Ureter (tissue), 1 donor: ENCODE measurements around the gene TMEM208. TPM values are rescaled to one million over a fixed set of nuclear protein-coding genes. Genes with fewer than 3 reads are reported as not detected.

Experiments
- DNase-seq: peaks from one replicate; pipeline ENCODE4 v3.0.0-alpha.2; 2020; ENCODE audit warnings: low spot score
- total RNA-seq: library from RNA; stranded (reverse); gene quantifications from one replicate; pipeline ENCODE4 v1.2.4, GENCODE V29; 2023
- donor health status: DM: yes; HTN: yes; CAD: no.

The TMEM208 gene
- total RNA-seq, 1 donor from 2014 or later: 30.9 TPM

GRCh38 chr16:67209565-67209964, 17.4 kb upstream of the TMEM208 start:
- no peak for DNase-seq

- no peak for DNase-seq
These were observed 16.6 kb upstream of the TMEM208 start for GRCh38 chr16:67210069-67210937.

GRCh38 chr16:67211674-67212073, 15.3 kb upstream of the TMEM208 start:
- no peak for DNase-seq

- no peak for DNase-seq
These were observed 14.2 kb upstream of the TMEM208 start for GRCh38 chr16:67212766-67213165.

GRCh38 chr16:67213197-67214019, 13.5 kb upstream of the TMEM208 start:
- DNase-seq: no peak

GRCh38 chr16:67215706-67216105, 11.2 kb upstream of the TMEM208 start:
- DNase-seq: no peak

GRCh38 chr16:67216612-67217490, 10.1 kb upstream of the TMEM208 start:
- DNase-seq: no peak

GRCh38 chr16:67223992-67224391, 2.9 kb upstream of the TMEM208 start:
- no peak for DNase-seq

GRCh38 chr16:67226295-67226803, 581 bp upstream of the TMEM208 start:
- no peak for DNase-seq

GRCh38 chr16:67227567-67227921, 614 bp downstream of the TMEM208 start:
- no peak for DNase-seq

- no peak for DNase-seq
These were observed 1.3 kb downstream of the TMEM208 start for GRCh38 chr16:67228034-67228785.

GRCh38 chr16:67228905-67229304, 2.0 kb downstream of the TMEM208 start:
- DNase-seq: no peak

- no peak for DNase-seq
These were observed 3.2 kb downstream of the TMEM208 start for GRCh38 chr16:67229906-67230808.

GRCh38 chr16:67230809-67231660, 4.1 kb downstream of the TMEM208 start:
- no peak for DNase-seq

GRCh38 chr16:67233596-67233995, 6.7 kb downstream of the TMEM208 start:
- DNase-seq: no peak

- DNase-seq: no peak
These were observed 7.3 kb downstream of the TMEM208 start for GRCh38 chr16:67234180-67234597.

- no peak for DNase-seq
These were observed 9.1 kb downstream of the TMEM208 start for GRCh38 chr16:67235816-67236562.
